Measurements from ENCODE around the gene LIAS. TPM values are rescaled to one million over a fixed set of nuclear protein-coding genes. Genes with fewer than 3 reads are reported as not detected.
"Not testable (repeated sequence)": the region's sequence is repeated elsewhere in the genome, so short reads cannot be mapped to it uniquely, and the experiment has no call there.

Gene LIAS
- total RNA-seq, 1 experiment from 2014 or later = 19.7 TPM

DNA sequence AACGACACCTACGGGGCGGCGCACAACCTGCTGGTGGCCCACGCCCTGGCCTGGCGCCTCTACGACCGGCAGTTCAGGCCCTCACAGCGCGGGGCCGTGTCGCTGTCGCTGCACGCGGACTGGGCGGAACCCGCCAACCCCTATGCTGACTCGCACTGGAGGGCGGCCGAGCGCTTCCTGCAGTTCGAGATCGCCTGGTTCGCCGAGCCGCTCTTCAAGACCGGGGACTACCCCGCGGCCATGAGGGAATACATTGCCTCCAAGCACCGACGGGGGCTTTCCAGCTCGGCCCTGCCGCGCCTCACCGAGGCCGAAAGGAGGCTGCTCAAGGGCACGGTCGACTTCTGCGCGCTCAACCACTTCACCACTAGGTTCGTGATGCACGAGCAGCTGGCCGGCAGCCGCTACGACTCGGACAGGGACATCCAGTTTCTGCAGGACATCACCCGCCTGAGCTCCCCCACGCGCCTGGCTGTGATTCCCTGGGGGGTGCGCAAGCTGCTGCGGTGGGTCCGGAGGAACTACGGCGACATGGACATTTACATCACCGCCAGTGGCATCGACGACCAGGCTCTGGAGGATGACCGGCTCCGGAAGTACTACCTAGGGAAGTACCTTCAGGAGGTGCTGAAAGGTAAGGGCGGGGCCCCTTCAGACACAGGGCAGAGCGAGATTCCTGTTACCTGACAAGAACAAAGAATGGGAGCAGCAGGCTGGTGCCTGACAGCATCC lies 11.8 kb upstream of the LIAS start:
- no peak overlapping the region for H3K27ac ChIP-seq
- peaks cover 19% of the 10 kb centered on the region for H3K36me3 ChIP-seq
- no peaks in the 10 kb centered on the region for H3K9me3 ChIP-seq (replicated peaks)
- no peak for DNase-seq
- H3K4me1 ChIP-seq = no peaks in the 10 kb centered on the region
- H3K4me3 ChIP-seq = no peak overlapping the region
- no peaks in the 10 kb centered on the region for H3K27me3 ChIP-seq

DNA sequence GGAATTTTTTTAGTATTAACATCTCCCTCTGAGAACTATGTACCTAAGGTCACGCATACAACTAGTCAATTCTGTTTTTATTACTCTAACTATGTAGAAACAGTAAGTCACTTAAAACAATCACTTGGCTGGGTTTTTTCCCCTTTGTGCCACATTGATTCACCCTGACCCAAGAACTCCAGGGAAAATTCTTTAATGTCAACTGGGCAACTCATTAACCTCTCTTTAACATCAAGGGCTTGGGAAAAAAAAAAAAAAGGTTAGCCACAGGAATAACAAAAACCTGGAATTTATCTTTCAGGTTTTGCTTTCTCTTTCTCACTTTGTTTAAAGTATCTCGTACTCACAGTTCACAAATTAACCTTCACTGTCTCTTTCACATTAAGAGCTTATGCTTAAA lies 8.2 kb upstream of the LIAS start:
- Histone ChIP-seq H3K4me3 (no peak overlapping the region), H3K36me3 (peaks cover 55% of the 10 kb centered on the region), H3K27me3 (no peaks in the 10 kb centered on the region), H3K9me3 (replicated peaks) (no peaks in the 10 kb centered on the region), H3K27ac (no peak overlapping the region), H3K4me1 (no peaks in the 10 kb centered on the region)
- no peak for DNase-seq

DNA sequence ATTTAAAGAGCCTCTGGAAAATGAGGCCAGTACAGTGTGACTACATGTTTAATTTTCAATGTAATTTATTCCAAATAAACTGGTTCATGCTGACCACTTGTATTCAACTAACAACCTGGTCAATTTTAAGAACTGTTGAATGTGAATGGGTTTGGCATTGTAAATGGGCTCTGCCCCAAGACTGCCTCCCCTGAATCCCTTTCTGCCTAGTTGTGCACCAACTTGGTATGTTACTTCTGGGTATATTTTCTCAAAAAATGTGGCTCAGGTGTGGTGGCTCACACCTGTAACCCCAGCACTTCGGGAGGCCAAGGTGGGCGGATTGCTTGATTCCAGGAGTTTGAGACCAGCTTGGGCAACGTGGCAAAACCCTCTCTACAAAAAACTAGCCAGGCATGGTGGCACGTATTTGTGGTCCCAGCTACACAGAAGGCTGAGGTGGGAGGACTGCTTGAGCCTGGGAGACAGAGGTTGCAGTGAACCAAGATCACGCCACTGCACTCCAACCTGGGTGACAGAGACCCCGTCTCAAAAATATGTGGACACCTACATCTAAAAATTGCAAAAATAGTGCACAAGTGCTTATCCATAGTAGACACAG lies 7.3 kb upstream of the LIAS start:
- no peaks in the 10 kb centered on the region for H3K27me3 ChIP-seq
- H3K27ac ChIP-seq = no peak overlapping the region
- H3K9me3 ChIP-seq (replicated peaks) = no peaks in the 10 kb centered on the region
- H3K4me3 ChIP-seq = no peak overlapping the region
- peaks cover 64% of the 10 kb centered on the region for H3K36me3 ChIP-seq
- no peak for DNase-seq
- no peaks in the 10 kb centered on the region for H3K4me1 ChIP-seq

DNA sequence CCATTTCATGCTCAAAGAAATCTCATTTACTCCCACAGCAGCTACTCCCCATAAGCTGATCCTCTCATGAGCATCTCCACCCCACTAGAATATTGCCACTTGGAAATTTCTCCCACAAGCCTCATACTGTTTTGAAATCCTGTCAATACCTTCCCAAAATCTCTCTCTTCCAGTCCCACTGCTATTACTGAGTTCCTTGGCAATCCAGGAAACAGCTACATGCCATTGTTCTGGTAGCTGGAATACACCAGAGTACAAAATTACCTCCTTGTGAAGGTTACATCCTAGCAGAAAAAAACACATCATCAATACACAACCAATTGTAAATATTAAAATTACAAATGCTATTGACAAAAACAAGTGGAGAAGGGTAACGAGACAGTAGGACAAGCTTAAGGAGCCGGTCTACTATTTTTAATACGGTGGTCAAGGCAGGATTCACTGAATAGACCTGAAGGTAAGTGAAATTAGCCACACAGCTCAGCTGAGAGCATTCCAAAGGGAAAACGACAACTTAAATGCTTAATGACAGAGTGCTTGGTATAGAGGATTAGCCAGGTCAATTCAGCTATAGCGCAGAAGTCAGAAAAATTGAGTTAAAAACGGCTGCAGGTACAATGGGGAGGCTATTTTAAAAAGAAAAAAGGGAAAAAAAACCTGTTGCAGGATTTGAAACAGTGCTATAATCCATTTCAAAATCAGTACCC lies 6.5 kb upstream of the LIAS start:
- Histone ChIP-seq H3K27me3 (no peaks in the 10 kb centered on the region), H3K27ac (no peak overlapping the region), H3K4me3 (no peak overlapping the region), H3K4me1 (no peaks in the 10 kb centered on the region), H3K36me3 (peaks cover 72% of the 10 kb centered on the region), H3K9me3 (replicated peaks) (no peaks in the 10 kb centered on the region)
- no peak for DNase-seq

DNA sequence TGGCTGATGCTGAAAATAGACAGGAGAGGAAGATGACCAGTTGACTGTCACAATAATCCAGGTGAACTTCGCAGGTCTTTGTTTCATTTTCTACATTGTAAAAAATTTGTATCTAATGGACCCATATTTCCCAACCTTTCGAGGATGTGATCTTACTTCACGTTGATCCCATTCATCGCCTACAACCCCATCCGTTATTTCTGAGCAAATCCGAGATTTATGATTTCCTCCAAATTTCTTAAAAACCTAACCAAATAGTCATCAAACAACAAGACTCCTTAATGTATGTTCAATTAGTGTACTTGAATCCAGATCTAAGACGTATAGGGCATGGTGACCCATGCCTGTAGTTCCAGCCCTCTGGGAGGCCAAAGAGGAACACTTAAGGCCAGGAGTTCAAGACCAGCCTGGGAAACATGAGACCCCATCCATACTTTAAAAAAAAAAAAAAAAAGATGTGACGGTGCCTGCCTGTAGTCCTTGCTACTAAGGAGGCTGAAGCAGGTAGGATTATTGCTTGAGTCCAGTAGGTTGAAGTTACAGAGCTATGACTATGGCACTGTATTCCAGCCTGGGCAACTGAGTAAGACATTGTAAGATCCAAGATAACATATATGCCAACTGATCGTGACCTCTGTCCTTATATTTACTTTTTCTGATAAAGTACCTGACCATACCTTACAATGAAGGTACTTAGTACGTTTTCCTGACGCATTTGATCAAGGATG lies 5.8 kb upstream of the LIAS start:
- no peak overlapping the region for H3K4me3 ChIP-seq
- peaks cover 79% of the 10 kb centered on the region for H3K36me3 ChIP-seq
- no peaks in the 10 kb centered on the region for H3K4me1 ChIP-seq
- H3K9me3 ChIP-seq (replicated peaks) = no peaks in the 10 kb centered on the region
- DNase-seq = no peak
- H3K27ac ChIP-seq = no peak overlapping the region
- H3K27me3 ChIP-seq = no peaks in the 10 kb centered on the region

DNA sequence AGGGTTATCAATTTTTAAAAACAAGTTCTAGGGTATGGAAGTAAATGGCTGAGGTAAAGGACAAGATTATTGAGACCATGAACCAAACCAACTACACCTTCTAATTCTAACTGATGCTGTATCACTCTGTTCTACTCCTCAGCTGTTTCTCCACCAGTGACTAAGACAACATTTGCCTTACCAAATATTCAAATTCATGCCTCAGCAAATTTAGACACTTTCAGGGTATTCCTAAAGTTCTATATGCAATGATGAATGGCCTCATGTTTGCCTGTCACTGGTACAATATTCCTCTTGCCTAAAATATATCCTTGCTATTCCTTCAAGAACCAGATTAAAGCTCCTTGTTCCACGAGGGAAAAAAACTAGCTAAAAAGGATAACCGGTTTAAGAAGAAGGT lies 5.1 kb upstream of the LIAS start:
- H3K4me3 ChIP-seq = no peak overlapping the region
- peaks cover 81% of the 10 kb centered on the region for H3K36me3 ChIP-seq
- no peaks in the 10 kb centered on the region for H3K9me3 ChIP-seq (replicated peaks)
- no peaks in the 10 kb centered on the region for H3K4me1 ChIP-seq
- no peak for DNase-seq
- no peaks in the 10 kb centered on the region for H3K27me3 ChIP-seq
- H3K27ac ChIP-seq = no peak overlapping the region

DNA sequence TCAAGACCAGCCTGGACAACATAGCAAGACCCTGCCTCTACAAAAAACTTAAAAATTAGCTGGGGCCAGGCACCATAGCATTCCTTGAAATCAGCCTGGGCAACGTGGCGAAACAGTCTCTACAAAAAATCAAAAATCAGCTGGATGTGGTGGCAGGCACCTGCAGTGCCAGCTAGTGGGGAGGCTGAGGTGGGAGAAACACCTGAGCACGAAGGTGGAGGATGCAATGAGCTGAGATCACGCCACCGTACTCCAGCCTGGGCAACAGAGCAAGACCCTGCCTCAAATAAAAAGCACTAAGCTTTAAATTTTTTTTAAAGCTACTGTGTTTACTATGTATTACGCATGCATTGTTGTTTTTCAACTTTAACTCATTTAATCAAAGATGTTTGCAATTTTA lies 3.4 kb upstream of the LIAS start:
- Histone ChIP-seq H3K27ac (no peak overlapping the region), H3K4me1 (no peaks in the 10 kb centered on the region), H3K36me3 (peaks cover 75% of the 10 kb centered on the region), H3K9me3 (replicated peaks) (no peaks in the 10 kb centered on the region), H3K27me3 (no peaks in the 10 kb centered on the region), H3K4me3 (no peak overlapping the region)
- DNase-seq = no peak

DNA sequence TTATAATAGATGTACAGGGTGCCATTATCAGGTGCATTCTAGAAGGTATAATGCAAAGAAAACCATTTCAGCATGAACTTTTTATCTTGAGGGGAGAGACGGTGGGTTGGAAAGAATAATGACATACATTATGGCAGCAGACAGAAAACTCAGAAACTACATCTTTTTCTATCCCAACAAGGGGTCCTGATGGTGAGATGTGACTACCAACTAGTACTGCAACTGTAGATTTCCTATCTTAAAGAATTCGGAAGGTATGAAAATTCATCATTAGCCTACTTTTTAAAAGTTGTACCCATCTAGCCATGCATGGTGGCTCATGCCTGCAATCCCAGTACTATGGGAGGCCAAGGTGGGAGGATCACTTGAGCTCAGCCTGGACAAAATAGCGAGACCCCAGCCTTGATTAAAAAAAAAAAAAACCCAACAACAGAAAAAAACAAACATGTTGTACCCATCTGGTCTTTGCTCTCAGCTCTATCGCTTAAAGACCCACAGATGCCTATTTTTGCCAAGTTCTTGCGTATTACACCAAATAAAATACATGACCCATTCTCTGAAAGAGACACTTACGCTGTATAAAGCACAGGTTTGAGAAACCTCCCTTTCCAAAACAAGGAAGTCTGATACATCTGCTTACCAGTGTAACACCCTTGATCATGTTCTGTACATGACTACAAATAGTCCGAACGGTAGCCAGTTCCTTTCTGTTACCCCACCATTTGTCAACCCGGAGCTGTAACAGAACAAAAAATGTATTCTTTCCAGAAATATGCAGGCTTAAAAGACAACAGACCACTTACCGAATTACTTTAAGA lies 1.7 kb upstream of the LIAS start:
- H3K36me3 ChIP-seq = peaks cover 62% of the 10 kb centered on the region
- peak overlapping the region; percentile 78 for H3K4me3 ChIP-seq
- no peaks in the 10 kb centered on the region for H3K4me1 ChIP-seq
- peak overlapping the region; percentile 82 for H3K27ac ChIP-seq
- no peak for DNase-seq
- H3K9me3 ChIP-seq (replicated peaks) = no peaks in the 10 kb centered on the region
- no peaks in the 10 kb centered on the region for H3K27me3 ChIP-seq

DNA sequence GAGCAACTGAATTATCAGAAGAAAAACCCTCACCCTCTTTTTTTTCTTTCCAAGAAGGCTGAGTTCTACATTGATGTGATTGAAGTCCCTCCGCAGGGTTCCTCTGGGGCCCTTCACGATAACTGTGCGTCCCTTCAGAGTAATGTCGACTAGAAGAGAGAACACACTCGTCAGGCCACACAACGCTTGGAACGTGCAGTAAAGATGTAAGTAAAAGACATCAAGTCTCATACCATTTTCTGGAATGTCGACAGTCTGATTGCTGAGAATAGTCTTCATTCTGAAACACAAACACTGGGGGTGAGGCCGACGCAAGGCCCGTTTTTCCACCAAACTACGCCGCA lies 723 bp upstream of the LIAS start:
- peaks cover 53% of the 10 kb centered on the region for H3K36me3 ChIP-seq

DNA sequence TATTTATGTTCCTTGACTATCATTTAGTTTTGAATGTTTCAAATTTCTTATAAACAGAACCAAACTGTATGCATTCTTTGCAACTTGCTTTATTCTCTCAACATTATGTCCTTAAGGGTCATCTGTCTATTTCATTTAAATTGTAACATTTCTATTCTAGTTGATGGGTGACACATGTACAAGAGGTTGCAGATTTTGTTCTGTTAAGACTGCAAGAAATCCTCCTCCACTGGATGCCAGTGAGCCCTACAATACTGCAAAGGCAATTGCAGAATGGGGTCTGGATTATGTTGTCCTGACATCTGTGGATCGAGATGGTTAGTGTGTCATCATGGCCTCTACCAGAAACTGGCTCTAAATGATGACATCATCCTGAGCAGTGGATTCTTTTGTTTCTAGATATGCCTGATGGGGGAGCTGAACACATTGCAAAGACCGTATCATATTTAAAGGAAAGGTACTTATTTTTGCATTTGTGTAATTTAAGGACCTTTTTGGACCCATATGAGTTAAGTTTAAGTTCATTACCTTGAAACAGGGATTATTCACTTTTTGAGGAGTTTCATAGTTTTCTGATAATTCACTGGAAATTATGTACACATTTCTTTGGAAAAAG lies 6.1 kb downstream of the LIAS start:
- DNase-seq = peak; percentile 14 to 56
- Histone ChIP-seq H3K27ac (peak overlapping the region; percentile 16; the same call in 1 of the 2 replicates), H3K4me1 (0 out of 2 replicates have a peak, but pooled peaks cover 3% of the 10 kb centered on the region), H3K9me3 (replicated peaks) (no peaks in the 10 kb centered on the region), H3K36me3 (peaks cover 10% of the 10 kb centered on the region), H3K27me3 (no peaks in the 10 kb centered on the region), H3K4me3 (no peak overlapping the region)

More for the DNA sequence above, 723 bp upstream of the LIAS start:
- H3K27me3 ChIP-seq; DNase-seq; H3K9me3 ChIP-seq (replicated peaks); H3K4me1 ChIP-seq: not testable (repeated sequence)
- Histone ChIP-seq H3K27ac (peak overlapping the region; percentile 82), H3K4me3 (peak overlapping the region; percentile 78)

DNA sequence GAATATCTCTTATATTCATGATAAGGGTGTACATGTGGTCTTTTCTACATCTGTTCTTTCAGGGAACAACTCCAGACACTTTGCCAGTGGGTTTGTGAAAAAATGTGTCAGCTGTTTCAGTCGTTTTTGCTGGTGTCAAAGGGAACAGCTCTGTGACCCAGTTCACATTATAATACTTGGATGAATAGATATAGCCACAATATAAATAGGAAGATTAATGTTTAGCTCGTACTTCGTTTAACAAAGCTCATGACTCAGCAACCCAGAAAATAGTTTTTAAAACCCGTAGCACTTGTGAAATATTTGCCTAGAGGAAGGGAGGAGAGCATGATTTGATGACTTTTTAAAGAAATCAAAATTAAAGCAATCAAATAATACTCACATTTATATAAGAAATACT lies 7.9 kb downstream of the LIAS start:
- no peak for DNase-seq
- no peak overlapping the region for H3K27ac ChIP-seq
- H3K4me1 ChIP-seq = 0 out of 2 replicates have a peak, but pooled peaks cover 3% of the 10 kb centered on the region
- H3K27me3 ChIP-seq = no peaks in the 10 kb centered on the region
- peaks cover 14% of the 10 kb centered on the region for H3K36me3 ChIP-seq
- no peaks in the 10 kb centered on the region for H3K9me3 ChIP-seq (replicated peaks)
- no peak overlapping the region for H3K4me3 ChIP-seq

DNA sequence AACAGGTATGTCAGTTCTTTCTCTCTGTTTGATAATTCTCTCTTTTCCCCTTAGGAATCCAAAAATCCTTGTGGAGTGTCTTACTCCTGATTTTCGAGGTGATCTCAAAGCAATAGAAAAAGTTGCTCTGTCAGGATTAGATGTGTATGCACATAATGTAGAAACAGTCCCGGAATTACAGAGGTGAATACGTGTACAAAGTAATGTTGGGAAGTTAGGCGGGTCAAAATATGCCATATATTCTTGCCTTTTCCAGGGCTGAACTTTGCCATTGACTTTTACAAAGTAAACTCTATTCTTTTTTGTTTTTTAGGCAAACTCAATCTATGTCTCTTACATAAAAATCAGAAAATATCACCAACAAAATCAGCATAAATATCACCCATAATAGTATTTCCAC lies 8.6 kb downstream of the LIAS start:
- DNase-seq = no peak
- Histone ChIP-seq H3K27me3 (no peaks in the 10 kb centered on the region), H3K4me3 (no peak overlapping the region), H3K9me3 (replicated peaks) (no peaks in the 10 kb centered on the region), H3K4me1 (0 out of 2 replicates have a peak, but pooled peaks cover 3% of the 10 kb centered on the region), H3K27ac (no peak overlapping the region), H3K36me3 (peaks cover 14% of the 10 kb centered on the region)

DNA sequence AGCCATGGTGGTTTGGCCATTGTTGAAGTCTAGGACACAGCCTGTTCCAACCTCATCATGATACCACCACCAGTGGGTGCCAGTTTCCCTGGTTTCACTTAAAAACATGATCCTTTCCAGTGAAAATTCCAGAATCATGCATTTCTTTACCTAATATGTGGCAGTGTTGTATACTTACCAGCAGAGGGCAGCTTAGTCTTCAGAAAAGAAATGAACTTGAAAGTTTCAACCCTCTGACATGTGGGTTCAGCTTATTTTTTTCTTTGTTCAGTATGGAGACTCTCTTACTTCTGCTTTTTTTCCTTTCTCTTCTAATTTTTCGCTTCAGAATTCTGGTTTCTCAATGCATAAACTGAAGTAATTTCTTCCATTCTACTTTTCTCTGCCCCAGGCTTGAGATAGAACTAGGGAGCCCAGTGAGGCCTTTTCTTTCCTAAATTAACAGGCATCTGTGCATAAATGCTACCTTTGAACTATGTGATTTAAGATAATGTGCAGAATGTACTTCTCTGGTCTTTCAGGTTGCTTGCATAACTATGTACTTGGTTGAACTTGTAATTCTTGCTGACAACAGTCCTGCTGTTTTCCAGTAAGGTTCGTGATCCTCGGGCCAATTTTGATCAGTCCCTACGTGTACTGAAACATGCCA lies 10.7 kb downstream of the LIAS start:
- peak; percentile 80 to 91 for DNase-seq
- Histone ChIP-seq H3K36me3 (peaks cover 14% of the 10 kb centered on the region), H3K4me1 (0 out of 2 replicates have a peak, but pooled peaks cover 3% of the 10 kb centered on the region), H3K27ac (no peak overlapping the region), H3K4me3 (no peak overlapping the region), H3K27me3 (no peaks in the 10 kb centered on the region), H3K9me3 (replicated peaks) (no peaks in the 10 kb centered on the region)
